ENCODE results near the gene ZDHHC7.

Gene ZDHHC7

DNA sequence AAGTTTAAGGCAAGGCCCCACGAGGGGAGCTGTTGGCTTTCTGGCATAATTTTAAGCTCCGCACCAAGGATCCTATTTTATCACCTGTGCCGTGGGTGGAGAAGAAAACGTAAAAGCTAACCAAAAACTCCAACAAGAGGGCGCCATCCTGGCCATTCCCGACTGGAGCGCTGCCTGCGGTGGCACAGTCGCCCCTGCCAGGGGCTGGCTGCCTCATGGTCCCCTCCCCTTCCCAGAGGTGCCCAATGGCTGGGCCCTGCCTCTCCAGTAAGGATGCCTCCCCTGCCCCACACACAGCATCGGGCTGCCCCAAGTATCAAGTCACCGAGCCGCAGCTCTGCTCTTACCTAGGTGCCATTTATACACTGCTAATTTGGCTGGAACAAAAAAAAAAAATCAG is 36.3 kb downstream of the ZDHHC7 start:
- H3K9me3 ChIP-seq (ENCODE audit: control insufficient read depth in 2 of 2, low read length in 2 of 2): no peaks in the 10 kb centered on the region
- no peak overlapping the region for H3K4me3 ChIP-seq (ENCODE audit: low read length in 2 of 2)
- peaks cover 34 to 36% of the 10 kb centered on the region in 2 donors for H3K36me3 ChIP-seq (ENCODE audit: control insufficient read depth in 2 of 2, insufficient read depth in 2 of 2, low read length in 2 of 2)
- no peak overlapping the region for H3K9ac ChIP-seq (ENCODE audit: low read length in 2 of 2)
- peaks cover 23% of the 10 kb centered on the region for H3K4me1 ChIP-seq (ENCODE audit: control insufficient read depth, insufficient read depth, low read length)
- no peak overlapping the region for H3K27ac ChIP-seq (ENCODE audit: low read length)
- no peaks in the 10 kb centered on the region for H3K27me3 ChIP-seq (ENCODE audit: control insufficient read depth in 1 of 2, insufficient read depth in 2 of 2, low read length in 2 of 2)

DNA sequence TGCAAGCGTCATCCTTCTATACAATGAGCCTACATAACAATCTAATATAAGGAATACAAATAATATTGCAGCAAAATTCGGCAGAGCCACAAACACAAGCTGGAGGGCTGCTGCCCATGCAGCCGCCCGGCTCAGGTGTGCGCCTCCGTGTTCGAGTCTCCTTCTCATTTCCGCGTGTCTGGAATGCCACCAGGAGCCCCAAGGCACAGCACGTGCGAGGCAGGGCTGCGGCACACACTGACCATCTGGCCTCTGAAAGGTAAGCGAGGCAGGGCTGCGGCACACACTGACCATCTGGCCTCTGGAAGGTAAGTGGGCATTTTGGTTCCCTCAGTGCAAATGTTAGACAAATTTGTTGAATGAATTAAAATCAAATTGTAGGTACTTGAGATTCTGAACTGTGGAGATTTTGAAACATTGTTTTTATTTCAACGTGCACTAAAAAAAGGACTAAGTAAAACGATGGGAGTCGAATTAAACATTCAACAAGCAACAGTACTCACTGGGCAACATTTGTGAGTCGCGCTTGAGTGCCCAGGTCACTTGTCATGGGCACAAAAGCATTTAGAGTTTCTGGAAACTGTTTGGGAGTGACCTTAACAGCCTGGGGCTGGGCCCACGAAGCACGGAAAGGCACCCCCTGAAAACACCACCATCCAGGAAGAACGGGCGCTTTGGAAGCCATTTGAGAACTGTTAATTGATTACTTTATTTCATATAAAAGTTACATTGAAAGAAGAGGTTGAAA is 37.4 kb downstream of the ZDHHC7 start:
- H3K36me3 ChIP-seq (ENCODE audit: control insufficient read depth in 2 of 2, insufficient read depth in 2 of 2, low read length in 2 of 2): peaks cover 34 to 36% of the 10 kb centered on the region in 2 donors
- H3K27ac ChIP-seq (ENCODE audit: low read length): no peak overlapping the region
- H3K4me1 ChIP-seq (ENCODE audit: control insufficient read depth, insufficient read depth, low read length): peaks cover 23% of the 10 kb centered on the region
- H3K4me3 ChIP-seq (ENCODE audit: low read length in 2 of 2): no peak overlapping the region
- H3K9me3 ChIP-seq (ENCODE audit: control insufficient read depth in 2 of 2, low read length in 2 of 2): no peaks in the 10 kb centered on the region
- H3K27me3 ChIP-seq (ENCODE audit: control insufficient read depth in 1 of 2, insufficient read depth in 2 of 2, low read length in 2 of 2): no peaks in the 10 kb centered on the region
- no peak overlapping the region for H3K9ac ChIP-seq (ENCODE audit: low read length in 2 of 2)

DNA sequence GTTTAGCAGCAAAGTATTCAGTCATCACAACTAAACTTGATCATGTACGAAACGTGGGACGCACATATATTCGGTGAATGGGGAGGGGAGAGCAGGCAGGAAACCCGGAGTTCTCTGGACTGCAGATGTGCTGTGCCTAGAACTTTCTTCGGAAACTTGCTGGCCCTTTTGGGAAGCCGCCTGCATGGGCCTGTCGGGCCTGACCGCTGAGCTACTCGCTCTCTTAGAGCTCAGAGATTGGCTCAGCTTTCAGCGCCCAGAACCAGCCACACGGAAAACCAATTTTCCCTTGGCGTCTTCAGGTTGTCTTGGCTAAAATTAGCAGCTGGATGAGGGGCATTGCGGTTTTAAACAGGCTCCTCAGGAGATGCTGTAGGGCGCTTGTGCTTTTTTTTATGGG is 38.1 kb downstream of the ZDHHC7 start:
- Histone ChIP-seq H3K4me1 (ENCODE audit: control insufficient read depth, insufficient read depth, low read length) (peaks cover 23% of the 10 kb centered on the region), H3K36me3 (ENCODE audit: control insufficient read depth in 2 of 2, insufficient read depth in 2 of 2, low read length in 2 of 2) (peaks cover 34 to 36% of the 10 kb centered on the region in 2 donors), H3K27ac (ENCODE audit: low read length) (no peak overlapping the region), H3K9ac (ENCODE audit: low read length in 2 of 2) (no peak overlapping the region), H3K9me3 (ENCODE audit: control insufficient read depth in 2 of 2, low read length in 2 of 2) (no peaks in the 10 kb centered on the region), H3K27me3 (ENCODE audit: control insufficient read depth in 1 of 2, insufficient read depth in 2 of 2, low read length in 2 of 2) (no peaks in the 10 kb centered on the region), H3K4me3 (ENCODE audit: low read length in 2 of 2) (no peak overlapping the region)

- H3K27me3 ChIP-seq (ENCODE audit: control insufficient read depth in 1 of 2, insufficient read depth in 2 of 2, low read length in 2 of 2): no peaks in the 10 kb centered on the region
- H3K9ac ChIP-seq (ENCODE audit: low read length in 2 of 2): no peak overlapping the region
- H3K27ac ChIP-seq (ENCODE audit: low read length): no peak overlapping the region
- no peaks in the 10 kb centered on the region for H3K9me3 ChIP-seq (ENCODE audit: control insufficient read depth in 2 of 2, low read length in 2 of 2)
- peaks cover 14 to 15% of the 10 kb centered on the region in 2 donors for H3K36me3 ChIP-seq (ENCODE audit: control insufficient read depth in 2 of 2, insufficient read depth in 2 of 2, low read length in 2 of 2)
- peaks cover 11% of the 10 kb centered on the region for H3K4me1 ChIP-seq (ENCODE audit: control insufficient read depth, insufficient read depth, low read length)
- no peak overlapping the region for H3K4me3 ChIP-seq (ENCODE audit: low read length in 2 of 2)
These were observed 40.7 kb downstream of the ZDHHC7 start for GRCh38 chr16:84970447-84971127.

DNA sequence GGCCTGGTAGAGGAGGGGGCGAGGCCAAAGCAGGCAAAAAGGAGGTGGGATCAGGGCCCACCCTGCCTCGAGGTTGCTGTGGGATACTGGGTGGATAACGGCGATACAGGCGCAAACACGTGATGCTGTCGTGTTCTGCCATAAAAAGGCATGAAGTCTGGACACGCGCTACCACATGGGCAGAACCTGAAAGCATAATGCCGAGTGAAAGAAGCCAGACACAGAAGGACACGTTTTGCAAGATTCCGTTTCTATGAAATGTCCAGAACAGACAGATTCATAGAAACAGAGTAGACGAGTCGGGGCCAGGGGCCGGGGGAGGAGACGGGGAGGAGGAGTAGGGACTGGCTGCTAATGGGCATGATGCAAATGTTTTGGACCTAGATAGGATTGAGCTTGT is 43.5 kb downstream of the ZDHHC7 start:
- Histone ChIP-seq H3K9ac (ENCODE audit: low read length in 2 of 2) (no peak overlapping the region), H3K4me1 (ENCODE audit: control insufficient read depth, insufficient read depth, low read length) (peaks cover 9% of the 10 kb centered on the region), H3K9me3 (ENCODE audit: control insufficient read depth in 2 of 2, low read length in 2 of 2) (no peaks in the 10 kb centered on the region), H3K27me3 (ENCODE audit: control insufficient read depth in 1 of 2, insufficient read depth in 2 of 2, low read length in 2 of 2) (peaks cover 0 to 2% of the 10 kb centered on the region in 2 donors), H3K36me3 (ENCODE audit: control insufficient read depth in 2 of 2, insufficient read depth in 2 of 2, low read length in 2 of 2) (no peaks in the 10 kb centered on the region), H3K4me3 (ENCODE audit: low read length in 2 of 2) (no peak overlapping the region), H3K27ac (ENCODE audit: low read length) (no peak overlapping the region)

DNA sequence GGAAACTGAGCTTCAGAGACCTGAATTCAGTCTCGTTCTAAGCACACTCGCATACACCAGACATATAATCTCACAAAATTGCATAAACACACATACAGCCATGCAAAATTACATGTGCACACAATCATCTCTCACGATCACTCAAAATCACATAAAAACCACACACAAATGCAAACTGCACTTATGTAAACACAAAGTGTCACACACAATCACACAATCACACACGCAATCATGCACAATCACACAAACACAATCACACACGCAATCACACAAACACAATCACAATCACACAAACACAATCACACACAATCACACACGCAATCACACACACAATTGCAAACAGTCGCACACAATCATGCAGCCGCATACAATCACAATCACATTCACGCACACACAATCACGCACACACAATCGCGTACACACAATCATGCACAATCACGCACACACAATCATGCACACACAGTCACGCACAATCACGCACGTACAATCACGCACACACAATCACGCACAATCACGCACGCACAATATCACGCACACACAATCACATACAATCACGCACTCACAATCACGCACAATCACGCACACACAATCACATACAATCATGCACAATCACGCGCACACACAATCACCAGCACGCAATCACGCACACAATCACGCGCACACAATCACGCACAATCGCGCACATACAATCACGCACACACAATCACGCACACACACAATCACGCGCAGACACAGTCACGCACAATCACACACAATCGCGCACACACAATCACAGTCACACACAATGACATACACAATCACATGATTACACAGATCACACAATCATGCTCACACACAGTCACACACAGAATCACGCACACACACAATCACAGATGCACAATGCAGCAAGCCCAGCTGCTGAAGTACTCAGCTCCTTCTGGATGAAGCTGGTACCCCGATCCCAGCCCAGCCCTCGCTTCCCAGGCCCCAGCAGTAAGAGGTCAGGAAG is 45.6 kb downstream of the ZDHHC7 start:
- Histone ChIP-seq H3K4me3 (ENCODE audit: low read length in 2 of 2) (no peak overlapping the region), H3K9ac (ENCODE audit: low read length in 2 of 2) (no peak overlapping the region), H3K9me3 (ENCODE audit: control insufficient read depth in 2 of 2, low read length in 2 of 2) (no peaks in the 10 kb centered on the region), H3K4me1 (ENCODE audit: control insufficient read depth, insufficient read depth, low read length) (peaks cover 5% of the 10 kb centered on the region), H3K36me3 (ENCODE audit: control insufficient read depth in 2 of 2, insufficient read depth in 2 of 2, low read length in 2 of 2) (no peaks in the 10 kb centered on the region), H3K27ac (ENCODE audit: low read length) (no peak overlapping the region), H3K27me3 (ENCODE audit: control insufficient read depth in 1 of 2, insufficient read depth in 2 of 2, low read length in 2 of 2) (peaks cover 0 to 2% of the 10 kb centered on the region in 2 donors)

DNA sequence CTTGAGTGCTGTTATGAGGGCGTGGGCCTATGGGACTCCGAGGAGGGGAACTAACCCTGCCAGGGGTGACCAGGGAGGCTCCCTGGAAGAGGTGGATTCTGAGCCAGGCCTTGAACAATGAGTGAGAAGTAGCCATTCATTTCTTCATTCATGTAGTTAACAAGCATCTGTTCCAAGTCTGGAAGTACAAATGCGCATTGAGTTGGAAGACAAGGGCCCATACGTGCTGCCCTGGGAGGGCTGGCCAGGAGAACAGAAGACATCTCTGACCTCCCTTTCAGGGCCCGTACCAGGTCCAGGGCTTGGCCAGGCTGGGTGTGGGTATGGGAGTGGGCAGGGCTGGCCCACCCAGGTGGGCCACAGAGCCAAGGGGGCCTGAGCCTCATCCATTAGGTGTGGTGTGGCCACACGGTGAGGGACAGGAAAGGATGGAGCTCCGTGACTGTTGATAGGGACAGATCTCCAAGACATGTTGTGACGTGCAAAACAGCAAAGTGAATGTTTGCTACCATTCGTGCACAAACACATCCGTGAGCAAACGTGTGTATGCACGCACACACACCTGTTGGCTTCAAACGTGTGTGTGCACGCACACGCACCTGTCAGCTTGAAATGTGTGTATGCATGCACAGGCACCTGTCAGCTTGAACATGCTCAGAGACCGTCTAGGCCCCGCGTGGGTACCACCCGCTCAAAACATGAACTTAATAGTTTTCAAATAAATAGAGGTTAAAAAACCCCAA is 46.8 kb downstream of the ZDHHC7 start:
- no peak overlapping the region for H3K4me3 ChIP-seq (ENCODE audit: low read length in 2 of 2)
- no peaks in the 10 kb centered on the region for H3K9me3 ChIP-seq (ENCODE audit: control insufficient read depth in 2 of 2, low read length in 2 of 2)
- no peak overlapping the region for H3K9ac ChIP-seq (ENCODE audit: low read length in 2 of 2)
- no peaks in the 10 kb centered on the region for H3K36me3 ChIP-seq (ENCODE audit: control insufficient read depth in 2 of 2, insufficient read depth in 2 of 2, low read length in 2 of 2)
- H3K27ac ChIP-seq (ENCODE audit: low read length): no peak overlapping the region
- H3K27me3 ChIP-seq (ENCODE audit: control insufficient read depth in 1 of 2, insufficient read depth in 2 of 2, low read length in 2 of 2): peaks cover 0 to 2% of the 10 kb centered on the region in 2 donors
- H3K4me1 ChIP-seq (ENCODE audit: control insufficient read depth, insufficient read depth, low read length): no peaks in the 10 kb centered on the region

DNA sequence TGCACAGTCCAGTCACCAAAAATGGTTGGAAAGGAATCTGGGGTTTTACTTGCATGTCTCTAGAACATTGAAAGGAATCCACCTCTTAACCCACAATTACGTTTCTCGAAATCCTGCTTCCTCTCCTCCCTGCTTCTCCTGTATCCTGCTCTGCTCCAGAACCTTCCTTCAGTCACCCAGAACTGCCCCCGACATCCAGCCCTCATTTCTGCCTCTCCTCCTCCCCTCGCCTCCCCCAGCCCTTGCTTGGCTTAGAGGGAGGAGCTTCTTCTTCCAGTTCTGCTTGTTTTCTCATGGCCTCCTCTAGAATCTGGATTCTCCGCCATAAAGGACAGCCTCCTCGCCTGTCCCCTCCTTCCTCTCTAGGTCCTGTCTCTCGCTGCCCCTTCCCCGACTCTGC is 48.3 kb downstream of the ZDHHC7 start:
- peaks cover 0 to 2% of the 10 kb centered on the region in 2 donors for H3K27me3 ChIP-seq (ENCODE audit: control insufficient read depth in 1 of 2, insufficient read depth in 2 of 2, low read length in 2 of 2)
- H3K27ac ChIP-seq (ENCODE audit: low read length): no peak overlapping the region
- no peaks in the 10 kb centered on the region for H3K36me3 ChIP-seq (ENCODE audit: control insufficient read depth in 2 of 2, insufficient read depth in 2 of 2, low read length in 2 of 2)
- H3K9me3 ChIP-seq (ENCODE audit: control insufficient read depth in 2 of 2, low read length in 2 of 2): no peaks in the 10 kb centered on the region
- H3K9ac ChIP-seq (ENCODE audit: low read length in 2 of 2): no peak overlapping the region
- H3K4me1 ChIP-seq (ENCODE audit: control insufficient read depth, insufficient read depth, low read length): no peaks in the 10 kb centered on the region
- H3K4me3 ChIP-seq (ENCODE audit: low read length in 2 of 2): no peak overlapping the region

DNA sequence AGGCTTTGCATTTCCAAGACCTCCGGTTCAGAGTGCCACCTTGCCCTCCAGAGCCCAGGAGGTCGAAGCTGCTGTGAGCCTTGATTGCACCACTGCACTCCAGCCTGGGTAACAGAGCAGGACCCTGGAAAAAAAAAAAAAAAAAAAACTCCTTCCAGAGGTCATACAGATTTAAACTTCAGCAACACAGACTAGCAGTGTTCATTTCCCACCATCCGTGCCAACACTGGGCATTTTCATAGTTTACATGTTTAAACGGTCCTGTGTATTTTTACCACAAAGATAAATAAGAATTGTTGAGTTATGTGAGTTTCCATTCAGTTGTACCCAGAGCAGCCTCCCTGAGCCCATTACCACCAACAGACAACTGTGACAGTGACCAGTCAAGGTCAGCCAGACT is 50.4 kb downstream of the ZDHHC7 start:
- Histone ChIP-seq H3K4me1 (ENCODE audit: control insufficient read depth, insufficient read depth, low read length) (no peaks in the 10 kb centered on the region), H3K4me3 (ENCODE audit: low read length in 2 of 2) (no peak overlapping the region), H3K27ac (ENCODE audit: low read length) (no peak overlapping the region), H3K9ac (ENCODE audit: low read length in 2 of 2) (no peak overlapping the region), H3K36me3 (ENCODE audit: control insufficient read depth in 2 of 2, insufficient read depth in 2 of 2, low read length in 2 of 2) (no peaks in the 10 kb centered on the region), H3K9me3 (ENCODE audit: control insufficient read depth in 2 of 2, low read length in 2 of 2) (no peaks in the 10 kb centered on the region), H3K27me3 (ENCODE audit: control insufficient read depth in 1 of 2, insufficient read depth in 2 of 2, low read length in 2 of 2) (peaks cover 0 to 2% of the 10 kb centered on the region in 2 donors)

GRCh38 chr16:84959784-84960417 is 51.4 kb downstream of the ZDHHC7 start:
- Histone ChIP-seq H3K27me3 (ENCODE audit: control insufficient read depth in 1 of 2, insufficient read depth in 2 of 2, low read length in 2 of 2) (peaks cover 0 to 2% of the 10 kb centered on the region in 2 donors), H3K9me3 (ENCODE audit: control insufficient read depth in 2 of 2, low read length in 2 of 2) (no peaks in the 10 kb centered on the region), H3K4me1 (ENCODE audit: control insufficient read depth, insufficient read depth, low read length) (no peaks in the 10 kb centered on the region), H3K36me3 (ENCODE audit: control insufficient read depth in 2 of 2, insufficient read depth in 2 of 2, low read length in 2 of 2) (no peaks in the 10 kb centered on the region), H3K27ac (ENCODE audit: low read length) (no peak overlapping the region), H3K4me3 (ENCODE audit: low read length in 2 of 2) (no peak overlapping the region), H3K9ac (ENCODE audit: low read length in 2 of 2) (no peak overlapping the region)

All from stomach smooth muscle (tissue), 2 donors.